ENCODE measurements around the gene CYP4X1. TPM values are rescaled to one million over a fixed set of nuclear protein-coding genes. Genes with fewer than 3 reads are reported as not detected.
A peak's percentile ranks its signal among the peaks of the same experiment; 100 is the strongest.

CYP4X1 gene
- total and polyA plus RNA-seq, 2 of the 8 experiments (the other 6 are each of a cell fraction or from before 2014, with no cell fraction given), result 1.3 to 3.5 TPM

- Histone ChIP-seq H4K20me1 (replicated peaks in 1 of 2; ENCODE audit: control insufficient read depth in 1 of 2, insufficient read depth in 2 of 2, low read length in 2 of 2) (no peaks in the 10 kb centered on the region), H2BK5ac (ENCODE audit: low read depth, low read length) (peak overlapping the region; percentile 79; the same call in 1 of the 2 replicates), H3K4ac (replicated peaks; ENCODE audit: insufficient read length, low read depth, low read length) (peak overlapping the region; percentile 16), H3K4me3 (ENCODE audit: extremely low read depth in 1 of 4, insufficient read depth in 2 of 4, low read depth in 3 of 4, low read length in 4 of 4) (peak overlapping the region in 1 of 4 experiments; percentile 2; a peak in 2 of 8 replicates), H3K18ac (ENCODE audit: extremely low read depth, low read length) (peak overlapping the region; percentile 36; the same call in 1 of the 2 replicates), H4K91ac (replicated peaks; ENCODE audit: insufficient read length, low read length) (peak overlapping the region; percentile 56), H3K36me3 (ENCODE audit: control insufficient read depth in 2 of 4, insufficient read depth in 4 of 4, low read length in 3 of 4) (no peaks in the 10 kb centered on the region), H3K23ac (ENCODE audit: insufficient read length) (no peak overlapping the region), H3K9ac (replicated peaks in 1 of 4; ENCODE audit: extremely low read depth in 1 of 4, low read depth in 3 of 4, low read length in 3 of 4) (no peak overlapping the region; a peak in 1 of 7 replicates), H3K56ac (replicated peaks; ENCODE audit: insufficient read length, low read depth, low read length) (no peak overlapping the region), H2BK15ac (ENCODE audit: low read length) (peak overlapping the region; percentile 53), H3K4me2 (ENCODE audit: insufficient read depth in 1 of 2, low read depth in 2 of 2, low read length in 2 of 2) (peak overlapping the region; percentile 13 to 37), H3K23me2 (ENCODE audit: low read depth, low read length) (no peaks in the 10 kb centered on the region), H2BK20ac (ENCODE audit: low read length) (peak overlapping the region; percentile 74; the same call in 1 of the 2 replicates), H3K27ac (ENCODE audit: low read depth, low read length) (no peak overlapping the region), H3K9me3 (ENCODE audit: insufficient read depth in 2 of 2, low read depth in 1 of 2, low read length in 1 of 2) (no peaks in the 10 kb centered on the region), H4K8ac (ENCODE audit: extremely low read depth, insufficient read depth, low read length) (no peak overlapping the region; the same call in 1 of the 2 replicates), H3K79me1 (ENCODE audit: low read depth, low read length) (no peaks in the 10 kb centered on the region), H3K14ac (ENCODE audit: insufficient read length) (no peak overlapping the region), H2AK5ac (ENCODE audit: low read depth, low read length) (no peak overlapping the region), H3K27me3 (replicated peaks in 1 of 4; ENCODE audit: control insufficient read depth in 3 of 4, extremely low read depth in 1 of 4, insufficient read depth in 3 of 4, low read length in 3 of 4) (no peaks in the 10 kb centered on the region), H2BK12ac (ENCODE audit: low read depth, low read length) (peak overlapping the region; percentile 98; the same call in 1 of the 2 replicates), H3K79me2 (ENCODE audit: control insufficient read depth in 1 of 2, insufficient read depth in 2 of 2, low read length in 2 of 2) (no peaks in the 10 kb centered on the region), H2AFZ (ENCODE audit: low read length) (peak overlapping the region; percentile 97), H2BK120ac (replicated peaks; ENCODE audit: low read depth, low read length) (no peak overlapping the region), H3K4me1 (replicated peaks in 1 of 4; ENCODE audit: control insufficient read depth in 3 of 4, insufficient read depth in 4 of 4, low read length in 3 of 4) (peaks cover 0 to 20% (median 13%) of the 10 kb centered on the region in 4 experiments; a peak in 6 of 7 replicates), H4K5ac (ENCODE audit: insufficient read length, low read depth, low read length) (peak overlapping the region; percentile 5)
- WGBS, 2 experiments (ENCODE audit: extremely low coverage in 1 of 2, insufficient coverage in 1 of 2, insufficient read length in 1 of 2, insufficient replicate concordance in 2 of 2, low coverage in 1 of 2, low lambda C conversion rate in 2 of 2, missing lambda C conversion rate in 1 of 2), result 49% methylated on average over 3 of the region's 3 CpGs; no CpG with 5 or more reads in 1 of the 2 experiments
- DNase-seq (ENCODE audit: low read depth in 1 of 2, low spot score in 2 of 2), result no peak
- CTCF ChIA-PET (ENCODE audit: partially characterized antibody), result interaction anchor here (0.6 to 3.1 kb wide), 12 partner anchors 8 to 611 kb away, joined by 3 to 13 read pairs (median 4); no protein-coding TSS in a partner anchor
- FAIRE-seq, result no peak
- POLR2A ChIA-PET (ENCODE audit: partially characterized antibody), result interaction anchor here (0.9 to 1.2 kb wide), 2 partner anchors 11 to 14 kb away, joined by 3 read pairs; no protein-coding TSS in a partner anchor
- TF ChIP-seq POU5F1 (IDR thresholded peaks at IDR 0.05; ENCODE audit: low read depth, low read length), result no peak
- TF ChIP-seq KDM4A (IDR thresholded peaks at IDR 0.05; ENCODE audit: low read depth, low read length, severe bottlenecking), result no peak
- no peak for TF ChIP-seq SIX5 (IDR thresholded peaks at IDR 0.05; ENCODE audit: low read depth, low read length)
- no peak for TF ChIP-seq RFX5 (IDR thresholded peaks at IDR 0.05; ENCODE audit: borderline replicate concordance, low read depth, low read length)
- TF ChIP-seq CTCF (IDR thresholded peaks at IDR 0.05; ENCODE audit: control extremely low read depth in 1 of 3, insufficient read depth in 1 of 3, low read depth in 1 of 3, low read length in 3 of 3), result no peak
- no peak for TF ChIP-seq CREB1 (IDR thresholded peaks at IDR 0.05)
- TF ChIP-seq YY1 (IDR thresholded peaks at IDR 0.05; ENCODE audit: low read depth, low read length), result no peak
- TF ChIP-seq FOSL1 (IDR thresholded peaks at IDR 0.05; ENCODE audit: insufficient read depth, low read depth, low read length), result no peak
- TF ChIP-seq RNF2 (IDR thresholded peaks at IDR 0.05; ENCODE audit: borderline replicate concordance, low read depth, low read length, missing control alignments, poor library complexity, severe bottlenecking), result no peak
These were observed 39.5 kb upstream of the CYP4X1 start for GRCh38 chr1:46983830-46984586.
